Measurements from ENCODE around the gene BGN. TPM values are rescaled to one million over a fixed set of nuclear protein-coding genes. Genes with fewer than 3 reads are reported as not detected.

Gene BGN
- total RNA-seq, 1 experiment from 2014 or later, result 2.9 TPM

GRCh38 chrX:153495903-153496589 lies 1.3 kb downstream of the BGN start:
- in situ Hi-C loops (cut with HindIII; ENCODE audit: low pct_unique_long_range_greater_than_20kb, low sequenced_read_pairs), result no loop called here
- intact Hi-C loops (cut with micrococcal nuclease; ENCODE audit: unreplicated experiment), result no loop called here
- Histone ChIP-seq H3K27me3 (ENCODE audit: control insufficient read depth, insufficient read depth, low read length) (no peaks in the 10 kb centered on the region), H3K27ac (ENCODE audit: low read length) (no peak overlapping the region), H3K9me3 (ENCODE audit: control insufficient read depth, insufficient read depth, low read depth, low read length) (no peaks in the 10 kb centered on the region), H3K4me3 (ENCODE audit: low read depth in 2 of 2, low read length in 2 of 2) (peak overlapping the region in 1 of 2 experiments; percentile 7; a peak in 2 of 4 replicates), H3K36me3 (ENCODE audit: control insufficient read depth, insufficient read depth, low read length) (no peaks in the 10 kb centered on the region), H3K4me1 (ENCODE audit: control insufficient read depth, insufficient read depth, low read length) (peaks cover 7% of the 10 kb centered on the region)
- ChIA-PET POLR2A (no interaction called here), CTCF (interaction anchor here (0.7 kb wide), 1 partner anchor 594 kb away, joined by 3 read pairs; no protein-coding TSS in a partner anchor)
- no TSS peak for BruUV-seq (replicated peaks)
- TF ChIP-seq POLR2AphosphoS5 (IDR thresholded peaks at IDR 0.05; ENCODE audit: low read depth, low read length), result no peak
- TF ChIP-seq SIN3A (IDR thresholded peaks at IDR 0.05; ENCODE audit: borderline replicate concordance, insufficient read depth, low read depth, low read length), result no peak
- TF ChIP-seq, protein P1, sequence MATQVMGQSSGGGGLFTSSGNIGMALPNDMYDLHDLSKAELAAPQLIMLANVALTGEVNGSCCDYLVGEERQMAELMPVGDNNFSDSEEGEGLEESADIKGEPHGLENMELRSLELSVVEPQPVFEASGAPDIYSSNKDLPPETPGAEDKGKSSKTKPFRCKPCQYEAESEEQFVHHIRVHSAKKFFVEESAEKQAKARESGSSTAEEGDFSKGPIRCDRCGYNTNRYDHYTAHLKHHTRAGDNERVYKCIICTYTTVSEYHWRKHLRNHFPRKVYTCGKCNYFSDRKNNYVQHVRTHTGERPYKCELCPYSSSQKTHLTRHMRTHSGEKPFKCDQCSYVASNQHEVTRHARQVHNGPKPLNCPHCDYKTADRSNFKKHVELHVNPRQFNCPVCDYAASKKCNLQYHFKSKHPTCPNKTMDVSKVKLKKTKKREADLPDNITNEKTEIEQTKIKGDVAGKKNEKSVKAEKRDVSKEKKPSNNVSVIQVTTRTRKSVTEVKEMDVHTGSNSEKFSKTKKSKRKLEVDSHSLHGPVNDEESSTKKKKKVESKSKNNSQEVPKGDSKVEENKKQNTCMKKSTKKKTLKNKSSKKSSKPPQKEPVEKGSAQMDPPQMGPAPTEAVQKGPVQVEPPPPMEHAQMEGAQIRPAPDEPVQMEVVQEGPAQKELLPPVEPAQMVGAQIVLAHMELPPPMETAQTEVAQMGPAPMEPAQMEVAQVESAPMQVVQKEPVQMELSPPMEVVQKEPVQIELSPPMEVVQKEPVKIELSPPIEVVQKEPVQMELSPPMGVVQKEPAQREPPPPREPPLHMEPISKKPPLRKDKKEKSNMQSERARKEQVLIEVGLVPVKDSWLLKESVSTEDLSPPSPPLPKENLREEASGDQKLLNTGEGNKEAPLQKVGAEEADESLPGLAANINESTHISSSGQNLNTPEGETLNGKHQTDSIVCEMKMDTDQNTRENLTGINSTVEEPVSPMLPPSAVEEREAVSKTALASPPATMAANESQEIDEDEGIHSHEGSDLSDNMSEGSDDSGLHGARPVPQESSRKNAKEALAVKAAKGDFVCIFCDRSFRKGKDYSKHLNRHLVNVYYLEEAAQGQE (IDR thresholded peaks at IDR 0.05; ENCODE audit: insufficient read depth in 1 of 2, low read depth in 2 of 2, low read length in 1 of 2), result no peak
- no peak for TF ChIP-seq TCF7L2 (IDR thresholded peaks at IDR 0.05; ENCODE audit: low read depth, low read length)
- TF ChIP-seq, protein P2, sequence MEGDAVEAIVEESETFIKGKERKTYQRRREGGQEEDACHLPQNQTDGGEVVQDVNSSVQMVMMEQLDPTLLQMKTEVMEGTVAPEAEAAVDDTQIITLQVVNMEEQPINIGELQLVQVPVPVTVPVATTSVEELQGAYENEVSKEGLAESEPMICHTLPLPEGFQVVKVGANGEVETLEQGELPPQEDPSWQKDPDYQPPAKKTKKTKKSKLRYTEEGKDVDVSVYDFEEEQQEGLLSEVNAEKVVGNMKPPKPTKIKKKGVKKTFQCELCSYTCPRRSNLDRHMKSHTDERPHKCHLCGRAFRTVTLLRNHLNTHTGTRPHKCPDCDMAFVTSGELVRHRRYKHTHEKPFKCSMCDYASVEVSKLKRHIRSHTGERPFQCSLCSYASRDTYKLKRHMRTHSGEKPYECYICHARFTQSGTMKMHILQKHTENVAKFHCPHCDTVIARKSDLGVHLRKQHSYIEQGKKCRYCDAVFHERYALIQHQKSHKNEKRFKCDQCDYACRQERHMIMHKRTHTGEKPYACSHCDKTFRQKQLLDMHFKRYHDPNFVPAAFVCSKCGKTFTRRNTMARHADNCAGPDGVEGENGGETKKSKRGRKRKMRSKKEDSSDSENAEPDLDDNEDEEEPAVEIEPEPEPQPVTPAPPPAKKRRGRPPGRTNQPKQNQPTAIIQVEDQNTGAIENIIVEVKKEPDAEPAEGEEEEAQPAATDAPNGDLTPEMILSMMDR (IDR thresholded peaks at IDR 0.05), result no peak
- DNase-seq (ENCODE audit: low read depth, low spot score) (no peak), ATAC-seq (0 out of 2 replicates have a peak, but pooled peaks have one; percentile 6)

DNA sequence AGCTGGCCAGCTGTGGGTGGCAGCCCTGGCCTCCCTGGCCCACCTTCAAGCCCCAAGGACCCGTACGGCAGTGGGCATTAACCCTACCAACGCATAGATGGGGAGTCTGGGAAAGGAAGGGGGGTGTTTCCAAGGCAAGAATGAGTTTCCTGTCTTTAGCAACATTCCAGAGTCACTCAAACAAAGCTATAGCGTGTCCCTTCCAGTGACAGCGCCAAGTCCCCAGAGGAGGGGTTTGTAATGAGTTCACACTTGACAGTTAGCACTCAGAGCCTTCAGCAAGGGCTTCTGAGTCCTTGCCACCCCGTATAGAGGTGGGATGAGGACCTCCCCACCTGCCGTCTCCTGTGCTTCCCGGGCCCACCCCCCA lies 1.8 kb downstream of the BGN start:
- Histone ChIP-seq H3K4me1 (ENCODE audit: control insufficient read depth, insufficient read depth, low read length) (peaks cover 4% of the 10 kb centered on the region), H3K36me3 (ENCODE audit: control insufficient read depth, insufficient read depth, low read length) (no peaks in the 10 kb centered on the region), H3K27me3 (ENCODE audit: control insufficient read depth, insufficient read depth, low read length) (no peaks in the 10 kb centered on the region), H3K27ac (ENCODE audit: low read length) (no peak overlapping the region), H3K9me3 (ENCODE audit: control insufficient read depth, insufficient read depth, low read depth, low read length) (no peaks in the 10 kb centered on the region), H3K4me3 (ENCODE audit: low read depth in 2 of 2, low read length in 2 of 2) (no peak overlapping the region)
- ChIA-PET CTCF (interaction anchor here (0.7 kb wide), 1 partner anchor 593 kb away, joined by 3 read pairs; no protein-coding TSS in a partner anchor), POLR2A (no interaction called here)
- BruUV-seq (replicated peaks), result no TSS peak
- in situ Hi-C loops (cut with HindIII; ENCODE audit: low pct_unique_long_range_greater_than_20kb, low sequenced_read_pairs) (no loop called here), intact Hi-C loops (cut with micrococcal nuclease; ENCODE audit: unreplicated experiment) (no loop called here)
- no peak for DNase-seq (ENCODE audit: low read depth, low spot score)
- ATAC-seq, result no peak
- TF ChIP-seq SIN3A (IDR thresholded peaks at IDR 0.05; ENCODE audit: borderline replicate concordance, insufficient read depth, low read depth, low read length) (no peak), POLR2AphosphoS5 (IDR thresholded peaks at IDR 0.05; ENCODE audit: low read depth, low read length) (no peak), TCF7L2 (IDR thresholded peaks at IDR 0.05; ENCODE audit: low read depth, low read length) (no peak)
- TF ChIP-seq, protein P2 (IDR thresholded peaks at IDR 0.05), result no peak
- TF ChIP-seq, protein P1 (IDR thresholded peaks at IDR 0.05; ENCODE audit: insufficient read depth in 1 of 2, low read depth in 2 of 2, low read length in 1 of 2), result no peak

Data from Panc1 (cell line).